MM.1S (cell line): Measurements from ENCODE around the gene RAMACL.

Experiments
- DNase-seq: peaks from one replicate; pipeline ENCODE4 v3.0.0-alpha.2; 2015
- H2AFZ ChIP-seq: fragments of 300-600 bp; sonication (generic); 2 replicates; pipeline ENCODE4 v1.6.0; 2016; ENCODE audit warnings: antibody characterized with exemption, low read length
- H3F3A ChIP-seq: fragments of 300-600 bp; sonication (generic); 2 replicates; pipeline ENCODE4 v1.6.1; 2016; ENCODE audit warnings: mild to moderate bottlenecking, antibody characterized with exemption, low read length, moderate library complexity, mixed read lengths; ENCODE audit not compliant: insufficient read depth
- H3K27ac ChIP-seq: fragments of 300-600 bp; sonication (generic); 2 replicates; pipeline ENCODE4 v1.5.1; 2016; ENCODE audit warnings: mild to moderate bottlenecking, low read length
- H3K27me3 ChIP-seq: fragments of 300-600 bp; sonication (generic); replicated peaks from 2 replicates; pipeline ENCODE4 v1.6.0; 2016; ENCODE audit warnings: low read length; ENCODE audit not compliant: insufficient read depth
- H3K36me3 ChIP-seq: fragments of 300-600 bp; sonication (generic); replicated peaks from 2 replicates; pipeline ENCODE4 v1.6.1; 2016; ENCODE audit warnings: mild to moderate bottlenecking, low read length, mixed read lengths; ENCODE audit not compliant: insufficient read depth
- H3K4me1 ChIP-seq: fragments of 300-600 bp; sonication (generic); 2 replicates; pipeline ENCODE4 v1.6.1; 2016; ENCODE audit warnings: low read length, mixed read lengths
- H3K4me2 ChIP-seq: fragments of 300-600 bp; sonication (generic); 2 replicates; pipeline ENCODE4 v1.6.0; 2016; ENCODE audit warnings: low read depth, low read length
- H3K4me3 ChIP-seq: fragments of 300-600 bp; sonication (generic); 2 replicates; pipeline ENCODE4 v1.5.1; 2016; ENCODE audit warnings: low read length, mixed read lengths
- H3K79me2 ChIP-seq: fragments of 300-600 bp; sonication (generic); 2 replicates; pipeline ENCODE4 v1.6.1; 2016; ENCODE audit warnings: mixed run types, low read length, mixed read lengths
- H3K9ac ChIP-seq: fragments of 300-600 bp; sonication (generic); 2 replicates; pipeline ENCODE4 v1.6.1; 2016; ENCODE audit warnings: low read length, mixed read lengths
- H3K9me2 ChIP-seq: fragments of 300-600 bp; sonication (generic); replicated peaks from 2 replicates; pipeline ENCODE4 v1.6.1; 2016; ENCODE audit warnings: mild to moderate bottlenecking, low read length, mixed read lengths; ENCODE audit not compliant: insufficient read depth
- H3K9me3 ChIP-seq: fragments of 300-600 bp; sonication (generic); replicated peaks from 2 replicates; pipeline ENCODE4 v1.6.1; 2016; ENCODE audit warnings: mild to moderate bottlenecking, low read length, mixed read lengths; ENCODE audit not compliant: insufficient read depth
- H4K20me1 ChIP-seq: fragments of 300-600 bp; sonication (generic); 2 replicates; pipeline ENCODE4 v1.6.1; 2016; ENCODE audit warnings: mild to moderate bottlenecking, low read length, moderate library complexity, mixed read lengths; ENCODE audit not compliant: insufficient read depth
- EZH2 ChIP-seq: fragments of 300-600 bp; sonication (generic); optimal IDR thresholded peaks from 2 replicates; pipeline ENCODE3; 2017; ENCODE audit warnings: low read depth, mild to moderate bottlenecking, antibody characterized with exemption, low read length, mixed read lengths
- EZH2phosphoT487 ChIP-seq: fragments of 300-600 bp; sonication (generic); IDR thresholded peaks from 2 replicates; pipeline ENCODE4 v1.6.1; 2018; ENCODE audit warnings: antibody characterized with exemption, low read length
- TF ChIP-seq, protein P1 (sequence below): fragments of 300-600 bp; sonication (generic); IDR thresholded peaks from 2 replicates; pipeline ENCODE4 v1.5.1; 2016; ENCODE audit warnings: antibody characterized with exemption, low read length, mixed read lengths

RAMACL gene

DNA sequence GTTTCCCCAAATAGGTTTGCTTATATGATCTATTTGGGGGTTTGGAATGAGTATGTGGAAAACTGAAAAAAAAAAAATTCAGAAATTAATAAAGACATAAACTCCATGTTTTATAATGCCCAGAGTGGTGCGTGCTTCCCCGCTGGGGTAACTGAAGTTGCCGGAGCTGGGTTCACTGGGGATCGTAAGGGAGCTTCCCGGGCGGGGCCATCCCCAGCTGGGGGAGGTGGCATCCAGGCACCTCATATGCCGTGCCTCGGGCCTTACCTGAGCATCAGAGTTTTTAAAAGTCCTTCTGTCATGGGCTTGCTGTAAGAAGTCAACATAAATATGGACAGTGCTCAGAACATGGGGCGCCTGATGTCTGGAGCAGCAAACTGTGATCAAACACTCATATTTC, 17.9 kb upstream of the RAMACL start:
- no peak for DNase-seq
- Histone ChIP-seq H3K4me3 (no peak overlapping the region), H3K79me2 (no peaks in the 10 kb centered on the region), H3K36me3 (no peaks in the 10 kb centered on the region), H3F3A (no peaks in the 10 kb centered on the region), H3K9me3 (no peaks in the 10 kb centered on the region), H3K27me3 (no peaks in the 10 kb centered on the region), H3K27ac (no peak overlapping the region), H3K9ac (no peak overlapping the region), H3K4me2 (no peak overlapping the region), H4K20me1 (no peaks in the 10 kb centered on the region), H2AFZ (no peak overlapping the region), H3K9me2 (no peaks in the 10 kb centered on the region), H3K4me1 (no peaks in the 10 kb centered on the region)
- TF ChIP-seq, protein P1, sequence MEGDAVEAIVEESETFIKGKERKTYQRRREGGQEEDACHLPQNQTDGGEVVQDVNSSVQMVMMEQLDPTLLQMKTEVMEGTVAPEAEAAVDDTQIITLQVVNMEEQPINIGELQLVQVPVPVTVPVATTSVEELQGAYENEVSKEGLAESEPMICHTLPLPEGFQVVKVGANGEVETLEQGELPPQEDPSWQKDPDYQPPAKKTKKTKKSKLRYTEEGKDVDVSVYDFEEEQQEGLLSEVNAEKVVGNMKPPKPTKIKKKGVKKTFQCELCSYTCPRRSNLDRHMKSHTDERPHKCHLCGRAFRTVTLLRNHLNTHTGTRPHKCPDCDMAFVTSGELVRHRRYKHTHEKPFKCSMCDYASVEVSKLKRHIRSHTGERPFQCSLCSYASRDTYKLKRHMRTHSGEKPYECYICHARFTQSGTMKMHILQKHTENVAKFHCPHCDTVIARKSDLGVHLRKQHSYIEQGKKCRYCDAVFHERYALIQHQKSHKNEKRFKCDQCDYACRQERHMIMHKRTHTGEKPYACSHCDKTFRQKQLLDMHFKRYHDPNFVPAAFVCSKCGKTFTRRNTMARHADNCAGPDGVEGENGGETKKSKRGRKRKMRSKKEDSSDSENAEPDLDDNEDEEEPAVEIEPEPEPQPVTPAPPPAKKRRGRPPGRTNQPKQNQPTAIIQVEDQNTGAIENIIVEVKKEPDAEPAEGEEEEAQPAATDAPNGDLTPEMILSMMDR: no peak
- TF ChIP-seq EZH2: no peak
- no peak for TF ChIP-seq EZH2phosphoT487

DNA sequence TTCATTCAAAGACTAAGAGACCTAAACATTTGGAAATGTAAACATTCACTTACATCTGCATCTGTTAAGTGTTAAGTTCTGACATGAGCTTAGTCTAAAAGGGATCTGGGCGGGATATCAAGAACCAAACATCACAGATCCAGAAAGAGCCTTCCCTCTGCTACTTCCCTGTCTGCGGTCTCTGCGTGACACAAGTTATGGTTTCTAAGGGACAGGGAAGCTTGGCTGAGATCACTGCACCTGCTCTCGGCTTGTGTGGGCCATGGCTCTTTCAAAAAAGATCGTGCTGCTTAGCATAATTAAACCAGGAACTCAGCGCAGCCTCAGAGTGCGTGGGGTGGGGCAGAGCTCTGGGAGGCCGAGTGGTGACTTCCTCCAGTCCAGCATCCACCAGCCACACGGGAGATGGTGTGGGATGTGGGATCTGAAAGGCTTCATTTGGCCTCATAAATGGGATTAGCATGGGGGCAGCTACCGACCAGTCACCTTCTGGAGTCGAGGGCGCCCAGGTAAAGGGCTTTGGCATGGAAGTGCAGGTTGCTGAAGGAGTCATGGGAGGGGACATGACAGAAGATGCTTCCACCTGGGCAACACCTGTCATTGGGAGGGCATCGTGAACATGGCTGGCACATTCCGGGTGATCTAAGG, 16.7 kb upstream of the RAMACL start:
- H2AFZ ChIP-seq: no peak overlapping the region
- H3K4me3 ChIP-seq: no peak overlapping the region
- H3K9me2 ChIP-seq: no peaks in the 10 kb centered on the region
- no peaks in the 10 kb centered on the region for H3K79me2 ChIP-seq
- no peak overlapping the region for H3K9ac ChIP-seq
- no peaks in the 10 kb centered on the region for H3K27me3 ChIP-seq
- H3K4me2 ChIP-seq: no peak overlapping the region
- no peaks in the 10 kb centered on the region for H3K4me1 ChIP-seq
- no peak overlapping the region for H3K27ac ChIP-seq
- H3K9me3 ChIP-seq: no peaks in the 10 kb centered on the region
- no peaks in the 10 kb centered on the region for H3F3A ChIP-seq
- TF ChIP-seq, protein P1: no peak
- TF ChIP-seq EZH2: no peak
- no peak for TF ChIP-seq EZH2phosphoT487
- DNase-seq: no peak
- H3K36me3 ChIP-seq: no peaks in the 10 kb centered on the region
- no peaks in the 10 kb centered on the region for H4K20me1 ChIP-seq

DNA sequence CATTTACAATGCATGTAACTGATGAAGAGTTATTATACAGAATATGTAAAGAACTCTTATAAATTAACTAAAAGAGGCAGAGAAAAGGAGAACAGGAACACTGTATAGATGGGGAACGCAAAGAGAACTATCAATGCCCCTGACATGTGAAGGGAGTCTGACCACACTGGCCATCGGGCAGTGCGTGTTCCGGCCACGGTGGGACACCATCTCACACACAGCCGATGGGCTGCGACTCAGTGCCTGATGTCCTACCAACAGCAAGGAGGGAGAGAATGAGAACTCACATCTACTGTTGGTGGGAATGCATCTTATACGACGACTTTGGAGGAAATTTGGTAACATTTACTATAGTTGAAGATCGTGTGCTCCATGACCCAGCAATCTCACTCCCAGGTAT, 15.5 kb upstream of the RAMACL start:
- Histone ChIP-seq H3K27me3 (no peaks in the 10 kb centered on the region), H3K4me2 (no peak overlapping the region), H3K9me3 (no peaks in the 10 kb centered on the region), H3K4me3 (no peak overlapping the region), H3K79me2 (no peaks in the 10 kb centered on the region), H3K4me1 (no peaks in the 10 kb centered on the region), H2AFZ (no peak overlapping the region), H3K27ac (no peak overlapping the region), H3K36me3 (no peaks in the 10 kb centered on the region), H3K9me2 (no peaks in the 10 kb centered on the region), H4K20me1 (no peaks in the 10 kb centered on the region), H3K9ac (no peak overlapping the region), H3F3A (no peaks in the 10 kb centered on the region)
- TF ChIP-seq EZH2phosphoT487: no peak
- TF ChIP-seq, protein P1: no peak
- TF ChIP-seq EZH2: no peak
- DNase-seq: no peak
